GM19455 (cell line): Measurements from ENCODE around the gene GARNL3.

Experiments used
- ATAC-seq: cut with Tn5 transposase; IDR thresholded peaks from one replicate; pipeline ENCODE4 v1.9.1; 2021; ENCODE audit not compliant: unreplicated experiment

The GARNL3 gene

GRCh38 chr9:127269449-127269848, 4.9 kb downstream of the GARNL3 start:
- no peak for ATAC-seq

- ATAC-seq = no peak
Measured at GRCh38 chr9:127273326-127273725, 8.8 kb downstream of the GARNL3 start.

- ATAC-seq = no peak
Measured at GRCh38 chr9:127277099-127277498, 12.5 kb downstream of the GARNL3 start.

- no peak for ATAC-seq
Measured at GRCh38 chr9:127277770-127278169, 13.2 kb downstream of the GARNL3 start.

- ATAC-seq = no peak
Measured at GRCh38 chr9:127278372-127278771, 13.8 kb downstream of the GARNL3 start.

DNA sequence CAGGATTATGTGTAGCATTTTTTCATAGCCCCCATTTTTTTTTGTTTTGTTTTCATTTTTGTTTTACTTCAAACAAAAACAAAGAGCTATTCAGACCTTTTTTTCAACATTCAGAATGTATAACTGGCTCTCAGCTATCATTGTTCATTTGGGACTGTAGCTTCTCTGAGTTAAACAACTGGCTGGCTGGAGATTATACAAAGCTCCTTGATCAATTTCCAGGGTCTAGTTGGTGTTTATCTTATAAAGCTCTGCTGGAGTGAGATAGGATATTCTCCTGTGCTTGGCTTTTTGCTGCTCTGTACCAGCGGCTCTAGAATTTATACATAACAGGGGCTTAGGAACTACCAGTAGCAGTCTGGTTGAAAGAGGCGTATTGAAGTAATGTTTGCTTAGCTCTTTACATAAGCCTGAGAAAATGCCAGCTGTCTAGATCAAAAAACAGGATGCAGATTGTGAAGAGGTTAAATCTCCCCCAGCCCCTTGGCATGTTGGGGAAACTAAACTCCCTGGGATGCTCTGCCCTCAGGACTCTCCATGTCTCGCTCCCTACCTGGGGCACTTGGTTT, 15.2 kb downstream of the GARNL3 start:
- ATAC-seq = no peak

GRCh38 chr9:127280880-127281660, 16.5 kb downstream of the GARNL3 start:
- no peak for ATAC-seq

GRCh38 chr9:127281891-127282290, 17.3 kb downstream of the GARNL3 start:
- no peak for ATAC-seq

DNA sequence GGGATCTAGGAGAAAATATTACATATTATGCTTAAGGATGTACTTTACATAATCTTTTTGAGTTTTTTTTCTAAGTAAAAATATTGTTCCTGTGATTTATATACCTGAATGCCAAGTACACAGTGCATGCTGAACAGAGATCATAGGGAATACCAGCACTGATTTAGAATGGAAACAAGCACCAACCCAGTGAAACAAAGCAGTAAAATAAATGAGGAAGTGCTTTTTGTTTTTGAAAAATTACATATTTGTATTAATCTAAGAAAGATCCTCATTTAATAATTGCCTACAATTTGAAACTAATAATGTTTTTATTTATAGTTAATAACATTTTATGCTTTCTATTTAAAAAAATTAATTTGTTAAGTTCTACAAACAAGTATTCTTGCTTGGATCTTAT, 18.0 kb downstream of the GARNL3 start:
- no peak for ATAC-seq

GRCh38 chr9:127283135-127283534, 18.6 kb downstream of the GARNL3 start:
- no peak for ATAC-seq

- ATAC-seq = no peak
Measured at GRCh38 chr9:127283917-127284497, 19.4 kb downstream of the GARNL3 start.

GRCh38 chr9:127285965-127286364, 21.4 kb downstream of the GARNL3 start:
- ATAC-seq = no peak

- no peak for ATAC-seq
Measured at GRCh38 chr9:127290561-127291065, 26.0 kb downstream of the GARNL3 start.

- no peak for ATAC-seq
Measured at GRCh38 chr9:127291246-127291778, 26.7 kb downstream of the GARNL3 start.

- ATAC-seq = no peak
Measured at GRCh38 chr9:127292415-127292814, 27.8 kb downstream of the GARNL3 start.

- no peak for ATAC-seq
Measured at GRCh38 chr9:127293328-127293727, 28.8 kb downstream of the GARNL3 start.

DNA sequence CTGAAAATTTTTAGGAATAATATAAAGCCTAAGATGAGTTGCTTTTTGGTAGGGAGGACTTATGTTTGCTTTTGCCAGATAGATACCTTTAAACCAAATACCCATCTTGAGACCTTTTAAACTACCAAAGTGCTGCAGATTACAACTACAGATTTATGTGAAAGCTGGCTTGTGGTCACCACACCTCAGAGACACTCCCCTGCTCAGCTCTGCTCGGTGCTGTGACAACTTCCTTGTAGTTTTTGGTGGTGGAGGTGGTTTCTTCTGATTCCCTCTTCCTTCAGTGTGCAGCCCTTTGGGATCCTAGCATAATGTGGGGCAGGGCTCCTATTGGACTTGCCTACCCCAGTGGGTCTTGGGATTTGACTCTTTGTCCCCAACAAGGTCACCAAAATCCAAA, 29.2 kb downstream of the GARNL3 start:
- ATAC-seq = no peak

DNA sequence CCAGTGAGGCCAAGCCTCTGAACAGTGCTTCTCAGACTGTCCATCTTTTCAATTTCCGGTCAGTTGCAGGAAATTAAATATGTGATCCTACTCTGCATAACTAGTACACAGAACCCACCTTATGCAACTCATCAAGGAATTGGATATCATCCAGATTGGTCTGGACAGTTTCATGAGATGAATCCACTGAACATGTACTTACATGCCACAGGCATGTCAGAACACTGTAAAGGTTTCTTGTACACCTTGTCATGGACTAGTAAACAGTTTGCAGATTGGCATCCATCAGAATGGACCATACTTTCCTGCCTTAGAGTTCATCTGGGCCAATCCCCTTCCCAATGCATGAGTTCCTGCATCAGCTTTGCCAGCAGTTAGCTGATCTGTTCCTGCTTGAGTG, 30.4 kb downstream of the GARNL3 start:
- no peak for ATAC-seq

- ATAC-seq = no peak
Measured at GRCh38 chr9:127300886-127301447, 36.4 kb downstream of the GARNL3 start.

GRCh38 chr9:127303830-127304229, 39.3 kb downstream of the GARNL3 start:
- no peak for ATAC-seq

DNA sequence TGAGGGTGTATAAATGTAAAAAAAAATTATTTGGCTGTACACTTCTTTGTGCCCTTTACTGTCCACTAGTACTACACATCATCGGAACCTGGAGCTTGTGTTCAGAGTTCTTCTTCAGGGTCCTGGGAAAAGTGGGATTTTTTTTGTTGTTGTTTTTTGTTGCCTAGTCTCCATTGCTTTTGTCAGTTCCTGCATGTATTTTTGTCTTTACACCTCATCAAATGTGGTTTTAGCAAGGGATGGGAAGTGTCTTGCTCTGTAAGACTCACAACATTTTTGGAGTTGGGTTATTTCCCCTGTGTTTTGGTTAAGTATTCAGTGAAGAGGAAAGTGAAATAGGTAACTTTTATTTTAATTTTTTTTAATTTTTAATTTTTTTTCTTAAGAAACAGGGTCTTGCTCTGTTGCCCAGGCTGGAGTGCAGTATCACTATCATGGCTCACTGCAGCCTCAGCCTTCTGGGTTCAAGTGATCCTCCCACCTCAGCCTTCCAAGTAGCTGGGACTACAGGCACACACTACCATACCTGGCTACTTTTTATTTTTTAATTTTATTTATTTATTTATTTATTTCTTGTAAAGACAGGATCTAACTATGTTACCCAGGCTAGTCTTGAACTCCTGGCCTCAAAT, 40.7 kb downstream of the GARNL3 start:
- no peak for ATAC-seq
